MCF 10A (cell line): ENCODE measurements around the gene SLC6A6. TPM values are rescaled to one million over a fixed set of nuclear protein-coding genes. Genes with fewer than 3 reads are reported as not detected.
"Not testable (repeated sequence)": the region's sequence is repeated elsewhere in the genome, so short reads cannot be mapped to it uniquely, and the experiment has no call there.

Experiments
- BruUV-seq: library from RNA; stranded (reverse); fragments of 400-500 nt; replicated peaks from 2 replicates; lab custom pipeline; 2021; lab: Mats Ljungman, UMichigan
- CTCF ChIA-PET: fragments of 300-600 bp; sonication (Branson Sonifier 250); formaldehyde crosslinking; extraction: SDS; loops from one replicate; lab custom pipeline; 2021; ENCODE audit warnings: antibody characterized with exemption, inconsistent platforms; lab: Yijun Ruan, JAX
- POLR2A ChIA-PET: fragments of 300-600, 350-650 bp; sonication (Branson Sonifier 250); formaldehyde crosslinking; extraction: SDS; loops from one replicate; lab custom pipeline; 2020; ENCODE audit warnings: antibody characterized with exemption, inconsistent platforms; lab: Yijun Ruan, JAX
- DNase-seq: peaks from one replicate; pipeline ENCODE4 v3.0.0-alpha.2; 2018; ENCODE audit not compliant: unreplicated experiment
- H3K27ac Mint-ChIP-seq: one replicate; pipeline ENCODE4 v1.8.0; 2022; ENCODE audit warnings: mild to moderate bottlenecking, low read depth, mixed read lengths; ENCODE audit not compliant: unreplicated experiment
- H3K27me3 Mint-ChIP-seq: one replicate; pipeline ENCODE4 v1.8.0; 2022; ENCODE audit warnings: mixed read lengths; ENCODE audit not compliant: insufficient read depth, unreplicated experiment
- H3K36me3 Mint-ChIP-seq: one replicate; pipeline ENCODE4 v1.8.0; 2022; ENCODE audit warnings: mild to moderate bottlenecking, moderate library complexity, mixed read lengths; ENCODE audit not compliant: insufficient read depth, unreplicated experiment
- H3K4me1 Mint-ChIP-seq: one replicate; pipeline ENCODE4 v1.8.0; 2022; ENCODE audit warnings: mixed read lengths; ENCODE audit not compliant: insufficient read depth, unreplicated experiment
- H3K4me3 Mint-ChIP-seq: one replicate; pipeline ENCODE4 v1.8.0; 2022; ENCODE audit warnings: mild to moderate bottlenecking, moderate library complexity, mixed read lengths; ENCODE audit not compliant: unreplicated experiment
- H3K9me3 Mint-ChIP-seq: one replicate; pipeline ENCODE4 v1.8.0; 2022; ENCODE audit warnings: mixed read lengths; ENCODE audit not compliant: unreplicated experiment
- CTCF ChIP-seq: fragments of 200-600 bp; IDR thresholded peaks from one replicate; pipeline ENCODE4 v1.8.0; 2022; ENCODE audit warnings: antibody characterized with exemption, mild to moderate bottlenecking; ENCODE audit not compliant: unreplicated experiment
- intact Hi-C: fragments of 100-400 bp; cut with micrococcal nuclease; formaldehyde crosslinking; loops from 2 replicates; pipeline ENCODE4 v1.14.1; 2022
- total RNA-seq: library from RNA; stranded (reverse); gene quantifications from 2 replicates; pipeline ENCODE4 v1.2.3, GENCODE V29; 2022

The SLC6A6 gene
- total RNA-seq, 1 experiment from 2014 or later, result 7.6 TPM

DNA sequence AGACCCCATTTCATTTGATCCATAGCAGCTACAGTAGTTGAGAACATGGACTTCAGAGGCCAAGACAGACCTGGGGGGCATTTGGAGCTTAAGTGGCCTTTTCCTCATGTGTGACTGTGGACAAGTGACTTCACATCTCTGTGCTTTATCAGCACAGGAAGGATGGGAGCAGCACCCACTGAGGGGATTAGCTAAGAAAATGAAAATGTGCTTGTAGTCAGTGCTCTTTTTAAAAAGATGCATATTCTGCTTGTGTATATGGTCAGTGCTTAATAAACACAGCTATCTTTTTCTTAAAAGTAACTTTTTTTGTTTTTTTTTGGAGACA is 34.5 kb downstream of the SLC6A6 start:
- no peak for DNase-seq
- Mint-ChIP-seq H3K4me1 (peaks cover 43% of the 10 kb centered on the region), H3K9me3 (no peaks in the 10 kb centered on the region), H3K27me3 (no peaks in the 10 kb centered on the region), H3K4me3 (no peak overlapping the region), H3K27ac (no peak overlapping the region), H3K36me3 (no peaks in the 10 kb centered on the region)
- no peak for TF ChIP-seq CTCF
- BruUV-seq, result no TSS peak
- ChIA-PET POLR2A (no interaction called here), CTCF (interaction anchor here (0.7 to 1.6 kb wide), 4 partner anchors 21 to 248 kb away, joined by 3 to 10 read pairs (median 4); no protein-coding TSS in a partner anchor)
- intact Hi-C loops, result no loop called here

GRCh38 chr3:14437705-14438104 is 35.3 kb downstream of the SLC6A6 start:
- H3K9me3 Mint-ChIP-seq, H3K4me3 Mint-ChIP-seq, H3K36me3 Mint-ChIP-seq, POLR2A ChIA-PET, DNase-seq, BruUV-seq, intact Hi-C loops, H3K27ac Mint-ChIP-seq, H3K27me3 Mint-ChIP-seq: not testable (repeated sequence)
- CTCF ChIA-PET, result interaction anchor here (1.1 to 1.8 kb wide), 3 partner anchors 30 to 234 kb away, joined by 4 to 7 read pairs (median 4); no protein-coding TSS in a partner anchor
- H3K4me1 Mint-ChIP-seq, result peaks cover 35% of the 10 kb centered on the region

DNA sequence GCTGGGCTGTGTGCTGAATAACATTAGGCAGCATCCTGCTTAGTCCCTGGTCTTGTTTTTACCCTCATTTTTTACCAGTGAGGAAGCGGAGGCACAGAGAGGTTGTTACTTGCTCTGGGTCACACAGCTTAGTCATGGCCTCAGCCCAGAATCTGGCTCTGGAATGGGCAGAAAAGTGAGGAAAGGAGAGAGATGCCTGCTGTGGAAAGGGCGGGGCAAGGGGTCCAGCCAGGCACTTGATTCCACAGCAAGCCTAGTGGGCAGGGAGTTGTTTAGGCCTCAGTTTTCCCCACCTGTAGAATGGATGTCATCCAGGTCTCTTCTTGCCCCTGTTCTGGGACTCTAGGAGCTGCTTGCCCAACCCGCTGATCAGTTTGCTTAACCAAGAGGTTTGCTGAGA is 35.9 kb downstream of the SLC6A6 start:
- ChIA-PET CTCF (interaction anchor here (0.6 to 1.8 kb wide), 3 partner anchors 29 to 237 kb away, joined by 3 to 7 read pairs (median 4); no protein-coding TSS in a partner anchor), POLR2A (no interaction called here)
- Mint-ChIP-seq H3K9me3 (no peaks in the 10 kb centered on the region), H3K27me3 (no peaks in the 10 kb centered on the region), H3K36me3 (no peaks in the 10 kb centered on the region), H3K27ac (no peak overlapping the region), H3K4me1 (peaks cover 32% of the 10 kb centered on the region), H3K4me3 (no peak overlapping the region)
- DNase-seq, result no peak
- no peak for TF ChIP-seq CTCF
- intact Hi-C loops, result no loop called here
- BruUV-seq, result no TSS peak

DNA sequence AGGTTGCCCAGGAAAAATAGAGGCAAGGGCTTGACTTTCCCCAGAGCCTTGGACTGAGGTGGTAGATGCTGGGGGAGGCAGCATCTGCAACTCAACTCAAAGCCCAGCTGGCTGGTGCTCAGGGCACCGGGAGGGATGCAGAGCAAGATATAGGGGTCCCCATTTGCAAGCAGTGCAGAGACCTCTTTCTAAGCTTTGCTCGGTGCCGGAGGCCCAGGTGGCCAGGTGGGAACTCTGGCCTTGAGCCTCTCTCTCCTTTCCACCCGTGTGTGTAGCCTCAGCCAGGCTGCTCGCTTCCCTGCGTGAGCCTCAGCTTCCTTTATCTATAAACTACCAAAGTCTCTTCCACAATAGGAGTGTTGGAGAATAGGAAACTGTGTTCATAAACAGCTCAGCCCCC is 36.5 kb downstream of the SLC6A6 start:
- CTCF ChIA-PET, result interaction anchor here (0.6 to 1.8 kb wide), 4 partner anchors 29 to 252 kb away, joined by 3 to 7 read pairs (median 4); no protein-coding TSS in a partner anchor
- no peak for DNase-seq
- no TSS peak for BruUV-seq
- no peaks in the 10 kb centered on the region for H3K27me3 Mint-ChIP-seq
- H3K36me3 Mint-ChIP-seq, result no peaks in the 10 kb centered on the region
- no peak overlapping the region for H3K4me3 Mint-ChIP-seq
- no peaks in the 10 kb centered on the region for H3K9me3 Mint-ChIP-seq
- peaks cover 30% of the 10 kb centered on the region for H3K4me1 Mint-ChIP-seq
- TF ChIP-seq CTCF, result no peak
- POLR2A ChIA-PET, result no interaction called here
- H3K27ac Mint-ChIP-seq, result no peak overlapping the region
- intact Hi-C loops, result no loop called here
